ENCODE measurements around the gene ZNF410. TPM values are rescaled to one million over a fixed set of nuclear protein-coding genes. Genes with fewer than 3 reads are reported as not detected.

Gene ZNF410
- total and polyA plus RNA-seq, 2 of the 13 experiments (the other 11 are each of a cell fraction or from before 2014, with no cell fraction given): 19.2 to 44.3 TPM

DNA sequence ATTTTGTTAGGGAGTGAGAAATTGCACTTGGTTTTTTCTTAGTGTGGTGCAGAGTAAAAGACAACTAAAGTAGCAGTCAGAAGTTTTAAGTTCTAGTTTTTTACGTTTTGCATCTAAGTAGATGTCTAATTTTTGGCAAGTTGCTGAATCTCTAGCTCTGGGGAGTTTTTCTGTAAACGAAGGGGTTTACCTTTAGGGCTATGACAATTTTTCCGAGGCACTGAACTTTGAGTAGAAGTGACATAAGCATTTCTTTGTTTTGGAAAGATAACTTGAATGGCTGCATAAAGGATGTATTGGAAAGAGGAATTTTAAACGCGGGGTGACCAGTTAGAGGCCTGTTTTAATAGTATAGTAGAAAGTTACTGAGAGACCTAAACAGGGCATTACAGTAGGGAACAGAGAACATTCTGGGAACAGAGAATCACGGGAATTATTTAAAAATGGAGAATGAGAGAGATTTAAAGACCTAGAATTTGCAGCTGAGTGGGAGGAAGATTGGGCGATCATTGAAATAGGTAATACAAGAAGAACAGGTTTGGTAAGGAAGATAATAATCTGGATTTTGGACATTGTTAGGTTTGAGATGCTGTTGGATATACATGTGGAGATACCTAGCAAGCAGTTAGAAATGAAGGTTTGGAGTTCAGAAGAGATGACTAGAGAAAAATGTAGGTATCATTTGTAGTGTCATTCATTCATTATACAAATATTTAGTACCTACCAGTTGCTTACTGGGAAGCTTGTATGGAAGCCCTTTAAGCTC is 1.2 kb downstream of the ZNF410 start (continued):
- TF ChIP-seq, protein P1, sequence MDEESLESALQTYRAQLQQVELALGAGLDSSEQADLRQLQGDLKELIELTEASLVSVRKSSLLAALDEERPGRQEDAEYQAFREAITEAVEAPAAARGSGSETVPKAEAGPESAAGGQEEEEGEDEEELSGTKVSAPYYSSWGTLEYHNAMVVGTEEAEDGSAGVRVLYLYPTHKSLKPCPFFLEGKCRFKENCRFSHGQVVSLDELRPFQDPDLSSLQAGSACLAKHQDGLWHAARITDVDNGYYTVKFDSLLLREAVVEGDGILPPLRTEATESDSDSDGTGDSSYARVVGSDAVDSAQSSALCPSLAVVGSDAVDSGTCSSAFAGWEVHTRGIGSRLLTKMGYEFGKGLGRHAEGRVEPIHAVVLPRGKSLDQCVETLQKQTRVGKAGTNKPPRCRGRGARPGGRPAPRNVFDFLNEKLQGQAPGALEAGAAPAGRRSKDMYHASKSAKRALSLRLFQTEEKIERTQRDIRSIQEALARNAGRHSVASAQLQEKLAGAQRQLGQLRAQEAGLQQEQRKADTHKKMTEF (CRISPR knock-in tag; IDR thresholded peaks at IDR 0.05): 0 out of 2 replicates have a peak, but pooled peaks have one; percentile 20
- TF ChIP-seq, protein P2, sequence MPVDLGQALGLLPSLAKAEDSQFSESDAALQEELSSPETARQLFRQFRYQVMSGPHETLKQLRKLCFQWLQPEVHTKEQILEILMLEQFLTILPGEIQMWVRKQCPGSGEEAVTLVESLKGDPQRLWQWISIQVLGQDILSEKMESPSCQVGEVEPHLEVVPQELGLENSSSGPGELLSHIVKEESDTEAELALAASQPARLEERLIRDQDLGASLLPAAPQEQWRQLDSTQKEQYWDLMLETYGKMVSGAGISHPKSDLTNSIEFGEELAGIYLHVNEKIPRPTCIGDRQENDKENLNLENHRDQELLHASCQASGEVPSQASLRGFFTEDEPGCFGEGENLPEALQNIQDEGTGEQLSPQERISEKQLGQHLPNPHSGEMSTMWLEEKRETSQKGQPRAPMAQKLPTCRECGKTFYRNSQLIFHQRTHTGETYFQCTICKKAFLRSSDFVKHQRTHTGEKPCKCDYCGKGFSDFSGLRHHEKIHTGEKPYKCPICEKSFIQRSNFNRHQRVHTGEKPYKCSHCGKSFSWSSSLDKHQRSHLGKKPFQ (CRISPR knock-in tag; IDR thresholded peaks at IDR 0.05; ENCODE audit: insufficient replicate concordance): no peak
- no peak for TF ChIP-seq ZNF850 (CRISPR knock-in tag; conservative IDR thresholded peaks at IDR 0.05)
- TF ChIP-seq FOXK1 (CRISPR knock-in tag; IDR thresholded peaks at IDR 0.05; ENCODE audit: borderline replicate concordance, low read depth): no peak
- no peak for TF ChIP-seq RXRB (CRISPR knock-in tag; IDR thresholded peaks at IDR 0.05; ENCODE audit: borderline replicate concordance)
- TF ChIP-seq ZNF263 (CRISPR knock-in tag; IDR thresholded peaks at IDR 0.05): no peak
- TF ChIP-seq, protein P3, sequence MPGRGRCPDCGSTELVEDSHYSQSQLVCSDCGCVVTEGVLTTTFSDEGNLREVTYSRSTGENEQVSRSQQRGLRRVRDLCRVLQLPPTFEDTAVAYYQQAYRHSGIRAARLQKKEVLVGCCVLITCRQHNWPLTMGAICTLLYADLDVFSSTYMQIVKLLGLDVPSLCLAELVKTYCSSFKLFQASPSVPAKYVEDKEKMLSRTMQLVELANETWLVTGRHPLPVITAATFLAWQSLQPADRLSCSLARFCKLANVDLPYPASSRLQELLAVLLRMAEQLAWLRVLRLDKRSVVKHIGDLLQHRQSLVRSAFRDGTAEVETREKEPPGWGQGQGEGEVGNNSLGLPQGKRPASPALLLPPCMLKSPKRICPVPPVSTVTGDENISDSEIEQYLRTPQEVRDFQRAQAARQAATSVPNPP (CRISPR knock-in tag; IDR thresholded peaks at IDR 0.05): no peak
- TF ChIP-seq PRMT3 (CRISPR knock-in tag; IDR thresholded peaks at IDR 0.05; ENCODE audit: borderline replicate concordance, low read depth): no peak
- TF ChIP-seq NFATC3 (CRISPR knock-in tag; IDR thresholded peaks at IDR 0.05): no peak
- TF ChIP-seq ZNF121 (CRISPR knock-in tag; IDR thresholded peaks at IDR 0.05): peak; percentile 67; the same call in 1 of the 2 replicates
- TF ChIP-seq HNF4A (CRISPR knock-in tag; IDR thresholded peaks at IDR 0.05): peak; percentile 33; the same call in 1 of the 2 replicates
- TF ChIP-seq BRD4 (CRISPR knock-in tag; IDR thresholded peaks at IDR 0.05): no peak
- 0 out of 2 replicates have a peak, but pooled peaks have one; percentile 16 for TF ChIP-seq NR2C2 (CRISPR knock-in tag; IDR thresholded peaks at IDR 0.05; ENCODE audit: borderline replicate concordance)
- TF ChIP-seq KAT8 (CRISPR knock-in tag; IDR thresholded peaks at IDR 0.05): no peak
- TF ChIP-seq, protein P4, sequence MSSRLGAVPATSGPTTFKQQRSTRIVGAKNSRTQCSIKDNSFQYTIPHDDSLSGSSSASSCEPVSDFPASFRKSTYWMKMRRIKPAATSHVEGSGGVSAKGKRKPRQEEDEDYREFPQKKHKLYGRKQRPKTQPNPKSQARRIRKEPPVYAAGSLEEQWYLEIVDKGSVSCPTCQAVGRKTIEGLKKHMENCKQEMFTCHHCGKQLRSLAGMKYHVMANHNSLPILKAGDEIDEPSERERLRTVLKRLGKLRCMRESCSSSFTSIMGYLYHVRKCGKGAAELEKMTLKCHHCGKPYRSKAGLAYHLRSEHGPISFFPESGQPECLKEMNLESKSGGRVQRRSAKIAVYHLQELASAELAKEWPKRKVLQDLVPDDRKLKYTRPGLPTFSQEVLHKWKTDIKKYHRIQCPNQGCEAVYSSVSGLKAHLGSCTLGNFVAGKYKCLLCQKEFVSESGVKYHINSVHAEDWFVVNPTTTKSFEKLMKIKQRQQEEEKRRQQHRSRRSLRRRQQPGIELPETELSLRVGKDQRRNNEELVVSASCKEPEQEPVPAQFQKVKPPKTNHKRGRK (CRISPR knock-in tag; IDR thresholded peaks at IDR 0.05): no peak
- no peak for TF ChIP-seq POGZ (CRISPR knock-in tag; IDR thresholded peaks at IDR 0.05)
- TF ChIP-seq, protein P5, sequence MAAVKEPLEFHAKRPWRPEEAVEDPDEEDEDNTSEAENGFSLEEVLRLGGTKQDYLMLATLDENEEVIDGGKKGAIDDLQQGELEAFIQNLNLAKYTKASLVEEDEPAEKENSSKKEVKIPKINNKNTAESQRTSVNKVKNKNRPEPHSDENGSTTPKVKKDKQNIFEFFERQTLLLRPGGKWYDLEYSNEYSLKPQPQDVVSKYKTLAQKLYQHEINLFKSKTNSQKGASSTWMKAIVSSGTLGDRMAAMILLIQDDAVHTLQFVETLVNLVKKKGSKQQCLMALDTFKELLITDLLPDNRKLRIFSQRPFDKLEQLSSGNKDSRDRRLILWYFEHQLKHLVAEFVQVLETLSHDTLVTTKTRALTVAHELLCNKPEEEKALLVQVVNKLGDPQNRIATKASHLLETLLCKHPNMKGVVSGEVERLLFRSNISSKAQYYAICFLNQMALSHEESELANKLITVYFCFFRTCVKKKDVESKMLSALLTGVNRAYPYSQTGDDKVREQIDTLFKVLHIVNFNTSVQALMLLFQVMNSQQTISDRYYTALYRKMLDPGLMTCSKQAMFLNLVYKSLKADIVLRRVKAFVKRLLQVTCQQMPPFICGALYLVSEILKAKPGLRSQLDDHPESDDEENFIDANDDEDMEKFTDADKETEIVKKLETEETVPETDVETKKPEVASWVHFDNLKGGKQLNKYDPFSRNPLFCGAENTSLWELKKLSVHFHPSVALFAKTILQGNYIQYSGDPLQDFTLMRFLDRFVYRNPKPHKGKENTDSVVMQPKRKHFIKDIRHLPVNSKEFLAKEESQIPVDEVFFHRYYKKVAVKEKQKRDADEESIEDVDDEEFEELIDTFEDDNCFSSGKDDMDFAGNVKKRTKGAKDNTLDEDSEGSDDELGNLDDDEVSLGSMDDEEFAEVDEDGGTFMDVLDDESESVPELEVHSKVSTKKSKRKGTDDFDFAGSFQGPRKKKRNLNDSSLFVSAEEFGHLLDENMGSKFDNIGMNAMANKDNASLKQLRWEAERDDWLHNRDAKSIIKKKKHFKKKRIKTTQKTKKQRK (IDR thresholded peaks at IDR 0.05; ENCODE audit: low read length): no peak
- no peak for TF ChIP-seq ZNF234 (CRISPR knock-in tag; conservative IDR thresholded peaks at IDR 0.05)
- no peak for TF ChIP-seq TBX2 (CRISPR knock-in tag; IDR thresholded peaks at IDR 0.05; ENCODE audit: borderline replicate concordance)
- 0 out of 2 replicates have a peak, but pooled peaks have one; percentile 21 for TF ChIP-seq ATF1 (CRISPR knock-in tag; IDR thresholded peaks at IDR 0.05)
- no peak for TF ChIP-seq FLYWCH1 (CRISPR knock-in tag; IDR thresholded peaks at IDR 0.05)

All from HepG2 (cell line).